Fibroblast of pulmonary artery (primary cell): ENCODE results near the gene WDR91.

Source experiments
- DNase-seq: peaks from one replicate; pipeline ENCODE4 v3.0.0-alpha.2; 2010; ENCODE audit warnings: low read depth
- H3K4me3 ChIP-seq: replicated peaks from 2 replicates; pipeline ENCODE4 v1.5.1; 2011; ENCODE audit warnings: low read depth, mild to moderate bottlenecking, control low read depth, low read length, moderate library complexity
- TF ChIP-seq, protein P1 (sequence below): IDR thresholded peaks from 2 replicates; pipeline ENCODE4 v1.5.1; 2011; ENCODE audit warnings: mild to moderate bottlenecking, control low read depth, low read length, inconsistent platforms; ENCODE audit errors: missing control alignments

WDR91 gene

DNA sequence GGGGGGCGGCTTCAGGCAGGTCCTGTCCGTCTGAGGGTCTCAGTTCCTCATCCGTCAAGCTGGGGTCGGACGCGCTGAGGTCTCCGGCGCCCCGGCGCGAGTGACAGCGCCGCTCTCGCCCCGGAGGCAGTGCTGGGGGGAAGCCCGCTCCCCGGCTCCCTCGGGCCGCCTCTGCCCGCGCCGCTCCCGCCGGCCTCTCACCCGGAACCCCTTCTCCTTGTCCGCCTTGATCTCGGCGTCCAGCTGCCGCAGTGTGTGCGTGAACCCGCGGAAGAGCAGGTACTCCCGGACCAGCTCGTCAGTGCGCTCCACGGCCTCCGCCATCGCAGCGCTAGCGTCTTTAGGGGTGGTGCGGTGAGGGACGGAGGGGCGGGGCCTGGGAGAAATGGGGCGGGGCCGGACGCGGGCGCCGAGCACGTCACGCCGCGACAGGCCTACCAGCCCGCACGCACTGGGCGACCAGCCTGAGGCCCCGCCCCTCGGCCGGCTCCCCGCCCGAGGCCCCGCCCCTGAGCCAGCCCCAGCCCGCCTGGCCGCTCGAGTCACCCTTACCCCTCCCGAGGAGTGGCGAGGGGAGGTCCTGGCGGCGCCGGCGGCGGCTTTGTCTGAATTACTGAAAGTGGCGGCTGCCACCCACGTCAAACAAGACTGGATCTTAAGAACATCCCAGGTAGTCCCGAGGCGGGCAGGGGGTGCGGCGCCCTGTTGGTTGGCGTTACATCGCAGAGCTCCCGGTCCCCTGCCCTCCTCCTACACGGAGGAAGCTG, at the start of gene WDR91:
Gene WDR91, minus strand, starts transcription at position 348 of the 767 bp plus-strand sequence. Its CDS starts 24 bp downstream, at position 324.
- DNase-seq, result peak; percentile 91
- TF ChIP-seq, protein P1, sequence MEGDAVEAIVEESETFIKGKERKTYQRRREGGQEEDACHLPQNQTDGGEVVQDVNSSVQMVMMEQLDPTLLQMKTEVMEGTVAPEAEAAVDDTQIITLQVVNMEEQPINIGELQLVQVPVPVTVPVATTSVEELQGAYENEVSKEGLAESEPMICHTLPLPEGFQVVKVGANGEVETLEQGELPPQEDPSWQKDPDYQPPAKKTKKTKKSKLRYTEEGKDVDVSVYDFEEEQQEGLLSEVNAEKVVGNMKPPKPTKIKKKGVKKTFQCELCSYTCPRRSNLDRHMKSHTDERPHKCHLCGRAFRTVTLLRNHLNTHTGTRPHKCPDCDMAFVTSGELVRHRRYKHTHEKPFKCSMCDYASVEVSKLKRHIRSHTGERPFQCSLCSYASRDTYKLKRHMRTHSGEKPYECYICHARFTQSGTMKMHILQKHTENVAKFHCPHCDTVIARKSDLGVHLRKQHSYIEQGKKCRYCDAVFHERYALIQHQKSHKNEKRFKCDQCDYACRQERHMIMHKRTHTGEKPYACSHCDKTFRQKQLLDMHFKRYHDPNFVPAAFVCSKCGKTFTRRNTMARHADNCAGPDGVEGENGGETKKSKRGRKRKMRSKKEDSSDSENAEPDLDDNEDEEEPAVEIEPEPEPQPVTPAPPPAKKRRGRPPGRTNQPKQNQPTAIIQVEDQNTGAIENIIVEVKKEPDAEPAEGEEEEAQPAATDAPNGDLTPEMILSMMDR, result no peak
- peak within 1 kb of the TSS; percentile 83 for H3K4me3 ChIP-seq

DNA sequence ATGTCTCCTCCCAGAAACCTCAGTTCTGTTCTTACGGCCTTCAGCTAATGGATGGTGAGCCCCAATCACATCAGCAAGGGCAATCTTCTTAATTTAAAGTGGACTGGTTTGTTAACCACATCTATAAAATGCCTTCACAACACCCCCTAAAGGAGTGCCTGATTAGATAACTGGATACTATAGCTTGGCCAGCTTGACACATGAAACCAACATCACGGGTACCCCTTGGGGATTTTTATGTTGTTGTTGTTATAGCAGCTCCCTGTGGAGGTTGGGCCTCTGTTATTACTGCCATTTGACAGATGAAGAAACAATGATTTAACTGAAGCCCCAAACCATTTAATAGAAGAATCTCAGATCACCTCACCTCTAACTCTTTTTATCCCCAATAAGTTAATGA, 49.1 kb upstream of the WDR91 start:
- TF ChIP-seq, protein P1, result no peak
- H3K4me3 ChIP-seq, result no peak overlapping the region
- DNase-seq, result no peak

DNA sequence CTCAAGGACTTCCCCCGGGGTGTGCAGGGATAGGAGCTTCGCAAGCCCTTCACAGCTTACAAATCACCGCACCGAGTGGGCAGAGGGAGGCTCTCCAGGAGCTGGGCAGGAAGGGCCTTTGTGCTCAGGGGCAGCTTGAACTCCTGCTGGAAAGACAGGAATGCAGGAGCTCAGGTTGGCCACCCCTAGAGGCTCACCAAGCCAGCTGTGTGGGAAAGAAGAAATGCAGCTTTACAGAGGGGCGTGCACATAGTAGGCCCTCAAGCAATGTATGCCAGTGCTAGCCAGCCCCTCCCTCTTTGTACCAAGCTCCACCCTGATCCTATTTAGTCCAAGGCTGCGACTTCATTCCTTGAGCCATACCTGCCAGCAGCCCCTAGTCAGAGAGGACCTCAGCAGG, 48.4 kb upstream of the WDR91 start:
- TF ChIP-seq, protein P1, result no peak
- no peak overlapping the region for H3K4me3 ChIP-seq
- no peak for DNase-seq

DNA sequence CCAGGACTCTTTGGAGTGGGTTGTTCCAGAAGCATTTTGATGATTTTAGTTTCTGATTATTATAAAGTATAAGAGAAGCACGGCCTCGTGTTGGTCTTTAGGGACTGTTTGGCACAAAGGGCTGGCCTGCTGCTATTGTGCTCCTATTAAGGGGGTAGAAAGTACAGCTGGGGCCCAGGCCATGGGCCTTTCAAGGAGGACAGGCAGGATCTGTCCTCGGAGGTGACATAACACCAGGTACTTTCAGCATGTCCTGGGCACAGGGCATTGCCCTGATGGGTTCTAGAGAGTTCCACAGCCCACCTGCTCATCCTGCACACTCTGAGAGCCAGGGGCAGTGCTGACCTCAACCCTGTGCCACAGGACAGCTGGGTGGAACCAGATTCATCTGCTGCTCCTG, 47.3 kb upstream of the WDR91 start:
- TF ChIP-seq, protein P1, result no peak
- no peak overlapping the region for H3K4me3 ChIP-seq
- DNase-seq, result no peak

DNA sequence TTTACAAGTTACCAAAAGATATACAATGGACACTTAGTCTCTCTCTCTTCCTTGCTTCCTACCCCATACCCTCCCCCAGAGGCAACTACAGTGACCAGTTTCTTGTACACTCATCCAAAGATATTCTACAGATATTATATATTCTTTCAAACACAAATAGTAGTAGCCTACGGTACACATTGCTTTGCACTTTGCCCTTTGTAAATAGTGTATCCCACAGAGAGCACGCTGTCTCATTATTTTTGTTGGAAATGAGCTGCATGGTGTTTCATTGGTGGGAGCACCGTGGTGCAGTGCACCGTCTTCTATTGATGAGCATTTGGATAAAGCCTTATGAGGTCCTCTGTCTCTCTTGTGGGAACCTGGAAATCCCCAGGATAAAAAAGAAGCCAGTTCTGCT, 46.5 kb upstream of the WDR91 start:
- TF ChIP-seq, protein P1, result no peak
- DNase-seq, result no peak

DNA sequence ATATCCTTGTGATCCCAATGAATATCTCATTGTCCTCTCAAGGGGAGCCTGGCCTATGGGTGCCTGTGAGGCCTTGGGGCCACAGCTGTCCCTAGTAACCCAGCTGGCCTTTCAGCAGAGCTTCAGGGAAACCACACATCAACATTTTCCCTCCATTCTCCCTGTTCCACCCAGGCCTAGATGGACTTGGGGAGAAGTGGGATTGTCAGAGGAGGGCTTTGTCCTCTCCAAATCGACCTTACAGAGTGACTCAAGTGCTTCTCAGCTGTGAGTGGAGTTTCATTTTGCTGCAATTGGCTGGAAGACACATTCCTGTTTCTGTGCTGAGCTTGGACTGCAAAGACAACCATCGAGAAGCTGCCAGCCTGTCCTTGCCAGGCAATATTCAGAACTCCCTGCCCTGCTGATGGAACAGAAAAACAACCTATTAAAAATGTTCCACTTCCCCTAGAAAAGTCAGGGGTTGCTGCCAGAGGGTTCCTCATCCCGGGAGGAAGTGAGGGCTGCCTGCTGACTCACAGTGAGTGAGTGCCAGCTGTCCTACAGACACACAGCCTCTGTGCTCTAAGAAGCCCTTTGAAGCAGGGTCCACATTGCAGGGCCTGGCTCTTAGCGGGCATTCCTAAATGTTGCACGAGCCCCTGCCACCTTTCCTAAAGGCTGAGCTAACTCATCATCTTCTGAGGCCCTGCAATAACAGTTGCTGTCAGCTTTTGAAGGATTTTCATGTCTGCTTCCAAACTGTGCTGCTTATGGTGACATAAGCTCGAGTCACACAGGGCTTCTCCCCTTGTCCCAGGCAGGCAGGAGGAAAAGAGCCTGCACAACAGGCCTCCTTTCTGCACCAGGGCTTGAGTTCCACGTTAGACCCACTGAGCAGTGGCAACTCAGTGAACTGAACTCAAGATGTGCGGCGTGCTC, 42.8 kb upstream of the WDR91 start:
- TF ChIP-seq, protein P1, result no peak
- DNase-seq, result peak; percentile 66
- H3K4me3 ChIP-seq, result no peak overlapping the region

More for the DNA sequence above, 46.5 kb upstream of the WDR91 start:
- no peak overlapping the region for H3K4me3 ChIP-seq
